Stimulated activated CD8-positive, alpha-beta memory T cell treated with anti-CD3 and anti-CD28 coated beads, Interleukin-2, amount 100 ng/mL, for 48 hours (primary cell): Measurements from ENCODE around the gene PRR15L.
"Not testable (repeated sequence)": the region's sequence is repeated elsewhere in the genome, so short reads cannot be mapped to it uniquely, and the experiment has no call there.

Experiments used
- DNase-seq, 2 donors: peaks; one replicate each; pipeline ENCODE4 v3.0.0-alpha.2; 2020; ENCODE audit warnings: low read depth in 2 of 2

The PRR15L gene

GRCh38 chr17:47988445-47988844 lies 30.8 kb upstream of the PRR15L start:
- DNase-seq, result not testable (repeated sequence)

GRCh38 chr17:47987240-47987835 lies 29.7 kb upstream of the PRR15L start:
- no peak for DNase-seq

GRCh38 chr17:47986520-47986919 lies 28.8 kb upstream of the PRR15L start:
- DNase-seq, result no peak

GRCh38 chr17:47983492-47984223 lies 26.0 kb upstream of the PRR15L start:
- no peak for DNase-seq

GRCh38 chr17:47982645-47983390 lies 25.1 kb upstream of the PRR15L start:
- DNase-seq, result no peak

- DNase-seq, result no peak
Measured at GRCh38 chr17:47982091-47982617, 24.5 kb upstream of the PRR15L start.

- no peak for DNase-seq
Measured at GRCh38 chr17:47981462-47981861, 23.8 kb upstream of the PRR15L start.

GRCh38 chr17:47980541-47980940 lies 22.9 kb upstream of the PRR15L start:
- no peak for DNase-seq

GRCh38 chr17:47978324-47978723 lies 20.6 kb upstream of the PRR15L start:
- DNase-seq, result peak; percentile 21 to 28

- no peak for DNase-seq
Measured at GRCh38 chr17:47975823-47976205, 18.1 kb upstream of the PRR15L start.

- DNase-seq, result no peak
Measured at GRCh38 chr17:47975189-47975822, 17.6 kb upstream of the PRR15L start.

GRCh38 chr17:47973541-47973940 lies 15.9 kb upstream of the PRR15L start:
- DNase-seq, result no peak

- DNase-seq, result peak; percentile 99 to 100
Measured at GRCh38 chr17:47970725-47971499, 13.2 kb upstream of the PRR15L start, which contains the start of gene CDK5RAP3. CDK5RAP3 (plus strand) TSS chr17:47971113; CDS start chr17:47971147, 34 bp downstream.

- no peak for DNase-seq
Measured at GRCh38 chr17:47969930-47970724, 12.4 kb upstream of the PRR15L start.

- no peak for DNase-seq
Measured at GRCh38 chr17:47968836-47969235, 11.2 kb upstream of the PRR15L start.

- DNase-seq, result no peak
Measured at GRCh38 chr17:47967607-47968252, 10.0 kb upstream of the PRR15L start.

GRCh38 chr17:47966079-47966519 lies 8.4 kb upstream of the PRR15L start:
- DNase-seq, result no peak

- no peak for DNase-seq
Measured at GRCh38 chr17:47964856-47965255, 7.2 kb upstream of the PRR15L start.

- no peak for DNase-seq
Measured at GRCh38 chr17:47962901-47963300, 5.2 kb upstream of the PRR15L start.

GRCh38 chr17:47961406-47961805 lies 3.7 kb upstream of the PRR15L start:
- DNase-seq, result no peak
